A549 (cell line): ENCODE data around the gene JAM3. TPM values are rescaled to one million over a fixed set of nuclear protein-coding genes. Genes with fewer than 3 reads are reported as not detected.

ENCODE experiments used
- ATAC-seq, 2 experiments: fragments of 200-7000 bp in 1 of 2; fragments of >200 bp in 1 of 2; cut with Nextera tagmentation in 1 of 2; cut with Tn5 transposase in 1 of 2; 3 replicates each; pipeline versions ENCODE4 v1.8.0 to v1.9.1; 2018 to 2020; ENCODE audit warnings: mild to moderate bottlenecking in 1 of 2, moderate library complexity in 1 of 2
- CTCF ChIA-PET: fragments of 300-600 bp; sonication (Branson Sonifier 250); formaldehyde crosslinking; extraction: SDS; loops from one replicate; lab custom pipeline; 2021; ENCODE audit warnings: antibody characterized with exemption, inconsistent platforms; lab: Yijun Ruan, JAX
- POLR2A ChIA-PET: fragments of 350-600 bp; formaldehyde crosslinking; extraction: SDS; loops from one replicate; lab custom pipeline; 2021; ENCODE audit warnings: antibody characterized with exemption, inconsistent platforms; lab: Yijun Ruan, JAX
- DNase-seq, 2 experiments: peaks; one replicate each; pipeline versions ENCODE4 v3.0.0 to v3.0.0-alpha.2; 2011 to 2016; ENCODE audit warnings: low read depth in 1 of 2, low spot score in 1 of 2
- FAIRE-seq: peaks from 2 replicates; lab custom pipeline; 2011; peaks lifted over from hg19 to GRCh38; lab: Jason Lieb, UNC
- H3K27ac ChIP-seq, 2 experiments: fragments of >200 bp; sonication (Bioruptor Twin); formaldehyde crosslinking; 3 replicates each; pipeline ENCODE4 v1.5.1; 2016 to 2017
- H3K4me1 ChIP-seq: fragments of >200 bp; sonication (Bioruptor Twin); formaldehyde crosslinking; 3 replicates; pipeline ENCODE4 v1.6.1; 2016
- H3K4me2 ChIP-seq: fragments of >200 bp; sonication (Bioruptor Twin); formaldehyde crosslinking; 3 replicates; pipeline ENCODE4 v1.6.1; 2016
- H3K4me3 ChIP-seq: fragments of >200 bp; sonication (Bioruptor Twin); formaldehyde crosslinking; 3 replicates; pipeline ENCODE4 v1.5.1; 2016
- H3K9me3 ChIP-seq: fragments of >200 bp; sonication (Bioruptor Twin); formaldehyde crosslinking; 3 replicates; pipeline ENCODE4 v1.6.1; 2016
- CHD2 ChIP-seq: fragments of 150-350 bp; IDR thresholded peaks from 2 replicates; pipeline ENCODE4 v1.6.1; 2014; ENCODE audit warnings: low read length; ENCODE audit not compliant: partially characterized antibody
- CHD4 ChIP-seq: fragments of 200-600 bp; sonication (generic); IDR thresholded peaks from 2 replicates; pipeline ENCODE4 v1.6.1; 2016; ENCODE audit warnings: antibody characterized with exemption, mild to moderate bottlenecking, borderline replicate concordance
- CTCF ChIP-seq: fragments of >200 bp; sonication (Bioruptor Twin); formaldehyde crosslinking; IDR thresholded peaks from 3 replicates; pipeline ENCODE4 v1.5.1; 2016
- EHF ChIP-seq: fragments of 250-450 bp; sonication (Bioruptor Pico); IDR thresholded peaks from 2 replicates; pipeline ENCODE4 v1.5.0; 2020; ENCODE audit warnings: mild to moderate bottlenecking
- EHMT2 ChIP-seq: fragments of 200-600 bp; sonication (generic); IDR thresholded peaks from 2 replicates; pipeline ENCODE4 v1.6.1; 2016; ENCODE audit warnings: antibody characterized with exemption, low read depth, mild to moderate bottlenecking, moderate library complexity
- EP300 ChIP-seq, 2 experiments: fragments of >200 bp; sonication (Bioruptor Twin); formaldehyde crosslinking; IDR thresholded peaks; 2 replicates in 1 of 2; 3 replicates in 1 of 2; pipeline ENCODE4 v1.6.1; 2016 to 2017
- HOXB5 ChIP-seq: fragments of 250-450 bp; sonication (Bioruptor Pico); IDR thresholded peaks from 2 replicates; pipeline ENCODE4 v1.5.0; 2020; ENCODE audit warnings: mild to moderate bottlenecking, moderate library complexity
- JUN ChIP-seq, 2 experiments: fragments of >200 bp; sonication (Bioruptor Twin); formaldehyde crosslinking; IDR thresholded peaks; 2 replicates in 1 of 2; 3 replicates in 1 of 2; pipeline ENCODE4 v1.6.1; 2016 to 2017
- NPAS2 ChIP-seq: fragments of 250-450 bp; sonication (Bioruptor Pico); IDR thresholded peaks from 2 replicates; pipeline ENCODE4 v1.8.0; 2022; ENCODE audit warnings: mild to moderate bottlenecking, moderate library complexity, borderline replicate concordance
- NR3C1 ChIP-seq: fragments of >200 bp; sonication (Bioruptor Twin); formaldehyde crosslinking; IDR thresholded peaks from 3 replicates; pipeline ENCODE4 v1.6.1; 2017
- PHF8 ChIP-seq: fragments of 200-600 bp; sonication (generic); IDR thresholded peaks from 2 replicates; pipeline ENCODE4 v1.6.1; 2016; ENCODE audit warnings: low read depth, mild to moderate bottlenecking, antibody characterized with exemption, moderate library complexity, borderline replicate concordance
- POLR2A ChIP-seq: IDR thresholded peaks from 2 replicates; pipeline ENCODE4 v1.6.1; 2012; ENCODE audit warnings: mild to moderate bottlenecking, low read length
- RAD21 ChIP-seq, 2 experiments: fragments of >200 bp in 1 of 2; sonication (Bioruptor Twin) in 1 of 2; formaldehyde crosslinking in 1 of 2; IDR thresholded peaks in 1 of 2; conservative IDR thresholded peaks in 1 of 2; 2 replicates in 1 of 2; 3 replicates in 1 of 2; pipeline ENCODE4 v1.6.1; 2012 to 2018; ENCODE audit warnings: inconsistent platforms in 1 of 2
- RCOR1 ChIP-seq: fragments of 150-350 bp; IDR thresholded peaks from 2 replicates; pipeline ENCODE4 v1.6.1; 2014; ENCODE audit warnings: antibody characterized with exemption, low read length, low read depth
- RFX5 ChIP-seq: fragments of 450-650 bp; IDR thresholded peaks from 2 replicates; pipeline ENCODE4 v1.7.1; 2014; ENCODE audit warnings: antibody characterized with exemption, mild to moderate bottlenecking, moderate library complexity
- ZFP36 ChIP-seq: fragments of 450-650 bp; IDR thresholded peaks from 2 replicates; pipeline ENCODE4 v1.6.1; 2014; ENCODE audit warnings: borderline replicate concordance; ENCODE audit not compliant: partially characterized antibody
- ZSCAN20 ChIP-seq: fragments of 250-450 bp; sonication (Bioruptor Pico); IDR thresholded peaks from 2 replicates; pipeline ENCODE4 v1.8.0; 2022; ENCODE audit warnings: mild to moderate bottlenecking, moderate library complexity
- WGBS: methylation state at CpG from one replicate; pipeline ENCODE4 v1.1.6; 2017; ENCODE audit errors: missing lambda C conversion rate; 5-methylcytosine and 5-hydroxymethylcytosine counted together
- polyA plus RNA-seq, 4 experiments: library from polyadenylated mRNA; depleted of rRNA in 3 of 4; stranded (reverse); fragments of >200 nt; fragmentation: RNase III in 1 of 4; extraction: RNeasy Plus Mini Kit Qiagen cat#74134 plus additional on column Dnase treatment in 1 of 4; gene quantifications; 2 replicates in 3 of 4; 3 replicates in 1 of 4; pipeline ENCODE4 v1.2.3, GENCODE V29; 2011 to 2017
- TF ChIP-seq, protein P1 (sequence below): fragments of 450-650 bp; IDR thresholded peaks from 2 replicates; pipeline ENCODE4 v1.6.1; 2014; ENCODE audit warnings: antibody characterized with exemption
- TF ChIP-seq, protein P2 (sequence below): fragments of 150-350 bp; IDR thresholded peaks from 2 replicates; pipeline ENCODE4 v1.6.1; 2014; ENCODE audit warnings: low read depth, mild to moderate bottlenecking, low read length
- TF ChIP-seq, protein P3 (sequence below): fragments of >200 bp; sonication (Bioruptor Twin); formaldehyde crosslinking; IDR thresholded peaks from 2 replicates; pipeline ENCODE4 v1.6.1; 2016

The JAM3 gene
- polyA plus RNA-seq, 2 of the 4 experiments (the other 2 are of a cell fraction) = 4.0 to 5.2 TPM

DNA sequence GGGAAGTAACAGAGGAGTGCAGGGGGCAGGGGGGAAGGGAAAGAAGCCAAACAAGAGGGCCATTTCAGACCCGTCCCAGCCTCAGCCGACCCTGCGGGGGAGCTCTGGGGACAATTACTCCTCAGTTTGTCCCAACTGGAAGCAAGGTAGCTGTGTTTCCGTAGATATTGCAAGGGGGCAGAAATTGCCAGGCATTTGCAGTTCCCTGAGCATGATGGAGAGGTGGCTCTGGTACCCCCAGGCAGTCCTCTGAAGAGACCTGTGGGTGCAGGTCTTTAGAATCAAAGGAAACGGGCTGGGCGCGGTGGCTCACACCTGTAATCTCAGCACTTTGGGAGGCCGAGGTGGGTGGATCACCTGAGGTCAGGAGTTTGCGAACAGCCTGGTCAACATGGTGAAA, 13.8 kb upstream of the JAM3 start:
- no peak for ATAC-seq
- TF ChIP-seq, protein P1, sequence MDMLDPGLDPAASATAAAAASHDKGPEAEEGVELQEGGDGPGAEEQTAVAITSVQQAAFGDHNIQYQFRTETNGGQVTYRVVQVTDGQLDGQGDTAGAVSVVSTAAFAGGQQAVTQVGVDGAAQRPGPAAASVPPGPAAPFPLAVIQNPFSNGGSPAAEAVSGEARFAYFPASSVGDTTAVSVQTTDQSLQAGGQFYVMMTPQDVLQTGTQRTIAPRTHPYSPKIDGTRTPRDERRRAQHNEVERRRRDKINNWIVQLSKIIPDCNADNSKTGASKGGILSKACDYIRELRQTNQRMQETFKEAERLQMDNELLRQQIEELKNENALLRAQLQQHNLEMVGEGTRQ = no peak
- TF ChIP-seq ZSCAN20 (CRISPR knock-in tag) (no peak), EP300 (IDR thresholded peaks at IDR 0.05) (no peak), RAD21 (conservative IDR thresholded peaks at IDR 0.05 in 1 of 2, IDR thresholded peaks at IDR 0.05 in 1 of 2) (no peak), ZFP36 (no peak), NPAS2 (no peak)
- Histone ChIP-seq H3K4me3 (no peak overlapping the region), H3K4me1 (no peaks in the 10 kb centered on the region), H3K9me3 (no peaks in the 10 kb centered on the region), H3K4me2 (no peak overlapping the region), H3K27ac (no peak overlapping the region)
- 66% methylated on average over 9 of the region's 9 CpGs for WGBS
- CTCF ChIA-PET = no interaction called here
- no peak for DNase-seq
- POLR2A ChIA-PET = no interaction called here
- FAIRE-seq = no peak

DNA sequence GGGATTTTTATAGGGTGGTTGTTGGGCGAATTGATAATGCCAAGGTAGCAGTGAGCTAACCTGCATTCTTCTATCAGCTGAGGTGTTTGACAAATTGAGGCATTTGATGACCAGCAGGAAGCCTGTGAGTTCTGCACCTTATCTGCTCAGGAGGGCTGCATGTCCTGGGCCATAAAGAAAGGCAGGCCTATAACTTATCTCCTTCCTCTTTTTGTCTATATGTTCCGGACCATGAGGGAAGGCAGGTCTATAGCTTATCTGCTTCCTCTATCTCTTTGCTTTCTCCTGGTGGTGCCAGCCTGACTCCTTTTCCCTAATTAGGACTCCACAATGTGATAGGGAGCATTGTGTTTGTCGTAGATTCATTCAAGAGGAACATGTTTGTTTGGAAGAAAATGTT, 8.6 kb upstream of the JAM3 start:
- CTCF ChIA-PET = interaction anchor here (0.6 to 1.4 kb wide), 2 partner anchors 10 to 1124 kb away, joined by 3 to 4 read pairs; no protein-coding TSS in a partner anchor
- POLR2A ChIA-PET = no interaction called here
- FAIRE-seq (no peak), ATAC-seq (no peak), DNase-seq (no peak)
- Histone ChIP-seq H3K4me1 (no peaks in the 10 kb centered on the region), H3K4me3 (no peak overlapping the region), H3K27ac (no peak overlapping the region), H3K9me3 (no peaks in the 10 kb centered on the region), H3K4me2 (no peak overlapping the region)
- 22% methylated on average over 3 of the region's 3 CpGs for WGBS
- no peak for TF ChIP-seq NR3C1
- no peak for TF ChIP-seq RCOR1
- TF ChIP-seq, protein P2, sequence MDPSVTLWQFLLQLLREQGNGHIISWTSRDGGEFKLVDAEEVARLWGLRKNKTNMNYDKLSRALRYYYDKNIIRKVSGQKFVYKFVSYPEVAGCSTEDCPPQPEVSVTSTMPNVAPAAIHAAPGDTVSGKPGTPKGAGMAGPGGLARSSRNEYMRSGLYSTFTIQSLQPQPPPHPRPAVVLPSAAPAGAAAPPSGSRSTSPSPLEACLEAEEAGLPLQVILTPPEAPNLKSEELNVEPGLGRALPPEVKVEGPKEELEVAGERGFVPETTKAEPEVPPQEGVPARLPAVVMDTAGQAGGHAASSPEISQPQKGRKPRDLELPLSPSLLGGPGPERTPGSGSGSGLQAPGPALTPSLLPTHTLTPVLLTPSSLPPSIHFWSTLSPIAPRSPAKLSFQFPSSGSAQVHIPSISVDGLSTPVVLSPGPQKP = no peak
- TF ChIP-seq, protein P3, sequence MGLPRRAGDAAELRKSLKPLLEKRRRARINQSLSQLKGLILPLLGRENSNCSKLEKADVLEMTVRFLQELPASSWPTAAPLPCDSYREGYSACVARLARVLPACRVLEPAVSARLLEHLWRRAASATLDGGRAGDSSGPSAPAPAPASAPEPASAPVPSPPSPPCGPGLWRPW = no peak
- no peak for TF ChIP-seq EHMT2
- TF ChIP-seq, all 56 proteins: peak for 0

DNA sequence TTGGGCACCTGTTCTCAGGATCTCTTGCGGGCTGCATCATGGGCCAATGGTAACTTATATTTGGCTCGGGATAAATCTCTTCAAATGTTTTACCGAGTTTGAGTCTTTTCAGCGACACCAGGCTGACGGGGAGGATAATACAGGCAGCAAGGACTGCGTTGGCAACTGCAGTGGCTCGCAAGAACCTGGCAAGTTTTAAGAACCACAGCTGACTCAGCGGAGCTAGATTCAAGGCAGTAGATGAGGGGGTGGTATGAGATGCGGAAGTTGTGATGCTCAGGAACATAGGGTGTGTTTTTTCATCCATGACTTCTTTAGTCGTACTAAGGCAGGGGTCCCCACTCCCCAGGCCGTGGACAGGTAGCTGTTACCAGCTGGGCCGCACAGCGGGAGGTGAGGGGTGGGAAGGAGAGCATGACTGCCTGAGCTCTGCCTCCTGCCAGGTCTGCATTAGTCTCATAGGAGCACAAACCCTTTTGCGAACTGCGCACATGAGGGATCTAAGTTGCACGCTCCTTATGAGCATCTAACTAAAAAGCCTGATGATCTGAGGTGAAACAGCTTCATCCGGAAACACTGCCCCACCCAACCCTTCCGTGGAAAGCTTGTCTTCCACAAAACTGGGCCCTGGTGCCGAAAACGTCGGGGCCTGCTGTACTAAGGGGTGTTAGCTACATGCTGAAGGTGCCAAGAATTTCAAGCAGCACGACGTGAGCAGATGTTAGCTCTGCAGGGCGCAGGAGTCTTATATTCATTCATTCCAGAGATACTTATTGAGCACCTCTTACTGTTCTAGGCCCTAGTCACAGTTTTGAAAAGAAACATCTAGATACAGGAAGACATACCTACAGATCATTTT, 6.4 kb upstream of the JAM3 start:
- CTCF ChIA-PET = interaction anchor here (1.0 to 2.6 kb wide), 4 partner anchors 9 to 135 kb away, joined by 3 to 15 read pairs (median 3); no protein-coding TSS in a partner anchor
- no peak for TF ChIP-seq PHF8
- TF ChIP-seq CHD2 = no peak
- TF ChIP-seq POLR2A = no peak
- TF ChIP-seq, protein P3 = no peak
- TF ChIP-seq HOXB5 (CRISPR knock-in tag) = no peak
- no peak for TF ChIP-seq RAD21 (conservative IDR thresholded peaks at IDR 0.05 in 1 of 2, IDR thresholded peaks at IDR 0.05 in 1 of 2)
- TF ChIP-seq CHD4 = no peak
- TF ChIP-seq EHF (CRISPR knock-in tag) = no peak
- TF ChIP-seq CTCF = no peak
- no peak for TF ChIP-seq RFX5
- TF ChIP-seq JUN (IDR thresholded peaks at IDR 0.05) = no peak
- TF ChIP-seq, all 56 proteins: peak for 0
- ATAC-seq (no peak), DNase-seq (no peak), FAIRE-seq (no peak)
- H3K4me3 ChIP-seq = no peak overlapping the region
- POLR2A ChIA-PET = no interaction called here
- no peaks in the 10 kb centered on the region for H3K4me1 ChIP-seq
- H3K9me3 ChIP-seq = no peaks in the 10 kb centered on the region
- H3K4me2 ChIP-seq = no peak overlapping the region
- 45% methylated on average over 16 of the region's 24 CpGs for WGBS
- H3K27ac ChIP-seq = no peak overlapping the region
